ENCODE data around the gene SEC24C.
"Not testable (repeated sequence)": the region's sequence is repeated elsewhere in the genome, so short reads cannot be mapped to it uniquely, and the experiment has no call there.

The SEC24C gene

GRCh38 chr10:73743905-73744663, at the start of gene SEC24C:
Gene SEC24C (plus strand): TSS chr10:73744372. CDS start chr10:73746833, 2,461 bp downstream.
- peak; percentile 89 for DNase-seq (ENCODE audit: low read depth)

GRCh38 chr10:73695302-73695701, 48.9 kb upstream of the SEC24C start:
- not testable (repeated sequence) for DNase-seq (ENCODE audit: low read depth)

GRCh38 chr10:73697675-73698159, 46.5 kb upstream of the SEC24C start, which contains the start of gene AGAP5:
Gene AGAP5 (minus strand): TSS chr10:73698109. CDS start chr10:73697755, 354 bp downstream.
- not testable (repeated sequence) for DNase-seq (ENCODE audit: low read depth)

- DNase-seq (ENCODE audit: low read depth): not testable (repeated sequence)
Measured at GRCh38 chr10:73698819-73699218, 45.4 kb upstream of the SEC24C start.

GRCh38 chr10:73703924-73704323, 40.2 kb upstream of the SEC24C start:
- not testable (repeated sequence) for DNase-seq (ENCODE audit: low read depth)

- DNase-seq (ENCODE audit: low read depth): not testable (repeated sequence)
Measured at GRCh38 chr10:73705506-73706072, 38.6 kb upstream of the SEC24C start.

- not testable (repeated sequence) for DNase-seq (ENCODE audit: low read depth)
Measured at GRCh38 chr10:73706488-73706887, 37.7 kb upstream of the SEC24C start.

- DNase-seq (ENCODE audit: low read depth): not testable (repeated sequence)
Measured at GRCh38 chr10:73707628-73708027, 36.5 kb upstream of the SEC24C start.

- not testable (repeated sequence) for DNase-seq (ENCODE audit: low read depth)
Measured at GRCh38 chr10:73708122-73708521, 36.0 kb upstream of the SEC24C start.

- not testable (repeated sequence) for DNase-seq (ENCODE audit: low read depth)
Measured at GRCh38 chr10:73711683-73712082, 32.5 kb upstream of the SEC24C start.

- DNase-seq (ENCODE audit: low read depth): not testable (repeated sequence)
Measured at GRCh38 chr10:73713912-73714311, 30.3 kb upstream of the SEC24C start.

- DNase-seq (ENCODE audit: low read depth): not testable (repeated sequence)
Measured at GRCh38 chr10:73714483-73714882, 29.7 kb upstream of the SEC24C start.

- not testable (repeated sequence) for DNase-seq (ENCODE audit: low read depth)
Measured at GRCh38 chr10:73715179-73716156, 28.7 kb upstream of the SEC24C start.

GRCh38 chr10:73716251-73716650, 27.9 kb upstream of the SEC24C start:
- no peak for DNase-seq (ENCODE audit: low read depth)

- no peak for DNase-seq (ENCODE audit: low read depth)
Measured at GRCh38 chr10:73717556-73717955, 26.6 kb upstream of the SEC24C start.

- DNase-seq (ENCODE audit: low read depth): not testable (repeated sequence)
Measured at GRCh38 chr10:73720561-73720960, 23.6 kb upstream of the SEC24C start.

- DNase-seq (ENCODE audit: low read depth): no peak
Measured at GRCh38 chr10:73723516-73723915, 20.7 kb upstream of the SEC24C start.

- DNase-seq (ENCODE audit: low read depth): peak; percentile 5
Measured at GRCh38 chr10:73729781-73730152, 14.4 kb upstream of the SEC24C start.

GRCh38 chr10:73730153-73730906, 13.8 kb upstream of the SEC24C start:
- DNase-seq (ENCODE audit: low read depth): peak; percentile 83

- no peak for DNase-seq (ENCODE audit: low read depth)
Measured at GRCh38 chr10:73731588-73732375, 12.4 kb upstream of the SEC24C start.
